MM.1S (cell line): ENCODE data around the gene GASK1A.

Source experiments
- CTCF ChIP-seq: fragments of 300-600 bp; sonication (generic); IDR thresholded peaks from 2 replicates; pipeline ENCODE4 v1.5.1; 2016; ENCODE audit warnings: antibody characterized with exemption, low read length, mixed read lengths
- EZH2phosphoT487 ChIP-seq: fragments of 300-600 bp; sonication (generic); IDR thresholded peaks from 2 replicates; pipeline ENCODE4 v1.6.1; 2018; ENCODE audit warnings: antibody characterized with exemption, low read length

- no peak for TF ChIP-seq CTCF
- no peak for TF ChIP-seq EZH2phosphoT487
Measured at GRCh38 chr3:43001094-43001553, 22.0 kb downstream of the GASK1A start.
